Measurements from ENCODE around the gene SRGAP3.

GRCh38 chr3:9229879-9230278 lies 19.6 kb downstream of the SRGAP3 start:
- TF ChIP-seq CTCF (IDR thresholded peaks at IDR 0.05) (no peak), ZFX (IDR thresholded peaks at IDR 0.05; ENCODE audit: borderline replicate concordance) (no peak)
